ENCODE measurements around the gene PHF12.

The PHF12 gene

GRCh38 chr17:28972437-28972836, 21.1 kb upstream of the PHF12 start:
- H3K27me3 ChIP-seq (ENCODE audit: control insufficient read depth, low read length): peaks cover 3% of the 10 kb centered on the region; the same call in 1 of the 2 replicates
- no peaks in the 10 kb centered on the region for H3F3A ChIP-seq (ENCODE audit: control insufficient read depth, insufficient read depth)
- H3K36me3 ChIP-seq (ENCODE audit: control insufficient read depth, low read length): no peaks in the 10 kb centered on the region
- H4K20me1 ChIP-seq (ENCODE audit: control insufficient read depth, insufficient read depth, low read depth, low read length): no peaks in the 10 kb centered on the region
- peaks cover 14% of the 10 kb centered on the region for H3K4me1 ChIP-seq (ENCODE audit: control insufficient read depth, low read length)
- H3K9me3 ChIP-seq (ENCODE audit: control insufficient read depth, insufficient read depth, low read length): no peaks in the 10 kb centered on the region
- no peak for TF ChIP-seq EZH2phosphoT487 (IDR thresholded peaks at IDR 0.05; ENCODE audit: borderline replicate concordance, low read length)
- TF ChIP-seq CTCF (IDR thresholded peaks at IDR 0.05; ENCODE audit: low read depth, low read length, poor library complexity, severe bottlenecking): no peak
- H3K9me2 ChIP-seq (replicated peaks; ENCODE audit: control insufficient read depth, low read length): no peaks in the 10 kb centered on the region
- no peak overlapping the region for H3K4me3 ChIP-seq (ENCODE audit: low read length)
- no peak overlapping the region for H3K4me2 ChIP-seq (ENCODE audit: low read length)
- H3K79me2 ChIP-seq (ENCODE audit: control insufficient read depth, low read length): no peaks in the 10 kb centered on the region
- H3K27ac ChIP-seq (ENCODE audit: low read depth, low read length): no peak overlapping the region

GRCh38 chr17:28970879-28971278, 19.6 kb upstream of the PHF12 start:
- Histone ChIP-seq H4K20me1 (ENCODE audit: control insufficient read depth, insufficient read depth, low read depth, low read length) (no peaks in the 10 kb centered on the region), H3K27ac (ENCODE audit: low read depth, low read length) (no peak overlapping the region), H3K4me1 (ENCODE audit: control insufficient read depth, low read length) (peaks cover 22% of the 10 kb centered on the region), H3K79me2 (ENCODE audit: control insufficient read depth, low read length) (no peaks in the 10 kb centered on the region), H3K27me3 (ENCODE audit: control insufficient read depth, low read length) (peaks cover 3% of the 10 kb centered on the region; the same call in 1 of the 2 replicates), H3K9me3 (ENCODE audit: control insufficient read depth, insufficient read depth, low read length) (no peaks in the 10 kb centered on the region), H3K36me3 (ENCODE audit: control insufficient read depth, low read length) (no peaks in the 10 kb centered on the region), H3K9me2 (replicated peaks; ENCODE audit: control insufficient read depth, low read length) (no peaks in the 10 kb centered on the region), H3K4me2 (ENCODE audit: low read length) (no peak overlapping the region), H3K4me3 (ENCODE audit: low read length) (no peak overlapping the region), H3F3A (ENCODE audit: control insufficient read depth, insufficient read depth) (no peaks in the 10 kb centered on the region)
- TF ChIP-seq CTCF (IDR thresholded peaks at IDR 0.05; ENCODE audit: low read depth, low read length, poor library complexity, severe bottlenecking): no peak
- no peak for TF ChIP-seq EZH2phosphoT487 (IDR thresholded peaks at IDR 0.05; ENCODE audit: borderline replicate concordance, low read length)

GRCh38 chr17:28969706-28970393, 18.5 kb upstream of the PHF12 start:
- no peaks in the 10 kb centered on the region for H3K79me2 ChIP-seq (ENCODE audit: control insufficient read depth, low read length)
- no peaks in the 10 kb centered on the region for H3F3A ChIP-seq (ENCODE audit: control insufficient read depth, insufficient read depth)
- no peaks in the 10 kb centered on the region for H4K20me1 ChIP-seq (ENCODE audit: control insufficient read depth, insufficient read depth, low read depth, low read length)
- no peaks in the 10 kb centered on the region for H3K9me3 ChIP-seq (ENCODE audit: control insufficient read depth, insufficient read depth, low read length)
- H3K4me3 ChIP-seq (ENCODE audit: low read length): no peak overlapping the region
- no peak overlapping the region for H3K4me2 ChIP-seq (ENCODE audit: low read length)
- TF ChIP-seq CTCF (IDR thresholded peaks at IDR 0.05; ENCODE audit: low read depth, low read length, poor library complexity, severe bottlenecking): no peak
- TF ChIP-seq EZH2phosphoT487 (IDR thresholded peaks at IDR 0.05; ENCODE audit: borderline replicate concordance, low read length): no peak
- H3K4me1 ChIP-seq (ENCODE audit: control insufficient read depth, low read length): peaks cover 22% of the 10 kb centered on the region
- H3K36me3 ChIP-seq (ENCODE audit: control insufficient read depth, low read length): no peaks in the 10 kb centered on the region
- H3K9me2 ChIP-seq (replicated peaks; ENCODE audit: control insufficient read depth, low read length): no peaks in the 10 kb centered on the region
- H3K27ac ChIP-seq (ENCODE audit: low read depth, low read length): no peak overlapping the region
- peaks cover 3% of the 10 kb centered on the region; the same call in 1 of the 2 replicates for H3K27me3 ChIP-seq (ENCODE audit: control insufficient read depth, low read length)
